Mucosa of gallbladder (tissue), 1 donor: ENCODE results near the gene IRF9. TPM values are rescaled to one million over a fixed set of nuclear protein-coding genes. Genes with fewer than 3 reads are reported as not detected.

Source experiments
- DNase-seq: peaks from one replicate; pipeline ENCODE4 v3.0.0-alpha.2; 2020; ENCODE audit warnings: low spot score
- total RNA-seq: library from RNA; stranded (reverse); gene quantifications from one replicate; pipeline ENCODE4 v1.2.1, GENCODE V29; 2021
- donor health status: DM: no; HTN: no; CAD: no.

Gene IRF9
- total RNA-seq, 1 donor from 2014 or later: 148 TPM

- DNase-seq: no peak
Observed at GRCh38 chr14:24147761-24148428, 13.2 kb upstream of the IRF9 start.

GRCh38 chr14:24149302-24149969 lies 11.6 kb upstream of the IRF9 start:
- DNase-seq: no peak

- DNase-seq: no peak
Observed at GRCh38 chr14:24150061-24150460, 11.0 kb upstream of the IRF9 start.

GRCh38 chr14:24150567-24150966 lies 10.5 kb upstream of the IRF9 start:
- no peak for DNase-seq

- DNase-seq: no peak
Observed at GRCh38 chr14:24150993-24151392, 10.1 kb upstream of the IRF9 start.

- DNase-seq: no peak
Observed at GRCh38 chr14:24151404-24152080, 9.5 kb upstream of the IRF9 start.

GRCh38 chr14:24155100-24155499 lies 6.0 kb upstream of the IRF9 start:
- no peak for DNase-seq

GRCh38 chr14:24156840-24157239 lies 4.2 kb upstream of the IRF9 start:
- no peak for DNase-seq

GRCh38 chr14:24157331-24157730 lies 3.7 kb upstream of the IRF9 start:
- no peak for DNase-seq

GRCh38 chr14:24159777-24160498 lies 1.1 kb upstream of the IRF9 start:
- no peak for DNase-seq

GRCh38 chr14:24160499-24160849 lies 591 bp upstream of the IRF9 start:
- DNase-seq: no peak

- DNase-seq: no peak
Observed at GRCh38 chr14:24162093-24162492, 1.0 kb downstream of the IRF9 start.

GRCh38 chr14:24164518-24164991 lies 3.5 kb downstream of the IRF9 start:
- no peak for DNase-seq

- no peak for DNase-seq
Observed at GRCh38 chr14:24165785-24166184, 4.7 kb downstream of the IRF9 start.

GRCh38 chr14:24167469-24168114 lies 6.5 kb downstream of the IRF9 start:
- no peak for DNase-seq

- peak; percentile 96 for DNase-seq
Observed at GRCh38 chr14:24171422-24172260, 10.6 kb downstream of the IRF9 start, which contains the start of gene REC8. Gene REC8, plus strand, starts transcription at chr14:24172080. Its CDS starts 473 bp downstream, at chr14:24172553.

- no peak for DNase-seq
Observed at GRCh38 chr14:24172261-24172860, 11.3 kb downstream of the IRF9 start.

- DNase-seq: no peak
Observed at GRCh38 chr14:24172871-24173281, 11.8 kb downstream of the IRF9 start.

- no peak for DNase-seq
Observed at GRCh38 chr14:24176599-24176998, 15.5 kb downstream of the IRF9 start.
